K562 (cell line): Measurements from ENCODE around the gene CELA1. TPM values are rescaled to one million over a fixed set of nuclear protein-coding genes. Genes with fewer than 3 reads are reported as not detected.

Experiments used
- ARID2 ChIP-seq: fragments of 450-650 bp; IDR thresholded peaks from 2 replicates; pipeline ENCODE4 v1.6.1; 2017; ENCODE audit warnings: antibody characterized with exemption, mild to moderate bottlenecking
- CTBP1 ChIP-seq: fragments of 450-650 bp; IDR thresholded peaks from 2 replicates; pipeline ENCODE4 v1.6.1; 2016; ENCODE audit warnings: borderline replicate concordance
- ETV1 ChIP-seq: fragments of 450-650 bp; conservative IDR thresholded peaks from 2 replicates; pipeline ENCODE4 v1.6.1; 2016; ENCODE audit warnings: missing genetic modification characterization, control low read depth, low read depth, missing compliant biosample characterization
- FOXK2 ChIP-seq, 2 experiments: fragments of 450-650 bp; IDR thresholded peaks in 1 of 2; conservative IDR thresholded peaks in 1 of 2; 2 replicates each; pipeline ENCODE4 v1.6.1; 2016; ENCODE audit warnings: low read depth in 2 of 2, mild to moderate bottlenecking in 1 of 2
- FOXM1 ChIP-seq, 2 experiments: fragments of 450-650 bp in 1 of 2; sonication (generic) in 1 of 2; formaldehyde crosslinking in 1 of 2; IDR thresholded peaks; 2 replicates each; pipeline versions ENCODE4 v1.6.1 to v1.9.0; 2017 to 2022; ENCODE audit warnings: low read depth in 2 of 2, mild to moderate bottlenecking in 2 of 2, missing genetic modification reagents in 1 of 2, moderate library complexity in 1 of 2
- HBP1 ChIP-seq: fragments of 450-650 bp; formaldehyde crosslinking; IDR thresholded peaks from 2 replicates; pipeline ENCODE4 v1.4.0; 2022; ENCODE audit warnings: missing genetic modification characterization
- HMG20B ChIP-seq: fragments of 250-450 bp; sonication (Bioruptor Pico); IDR thresholded peaks from 2 replicates; pipeline ENCODE4 v1.5.0; 2021; ENCODE audit warnings: mild to moderate bottlenecking
- MAFF ChIP-seq: IDR thresholded peaks from 2 replicates; pipeline ENCODE4 v1.6.1; 2012; ENCODE audit warnings: low read length, improper control_type of control experiment
- MTA2 ChIP-seq: fragments of 450-650 bp; IDR thresholded peaks from 2 replicates; pipeline ENCODE4 v1.6.1; 2016; ENCODE audit warnings: low read depth
- NEUROD1 ChIP-seq: fragments of 150-350 bp; IDR thresholded peaks from 2 replicates; pipeline ENCODE4 v1.6.1; 2014; ENCODE audit warnings: borderline replicate concordance, low read length, low read depth; ENCODE audit not compliant: partially characterized antibody
- POLR2A ChIP-seq: fragments of 450-650 bp; conservative IDR thresholded peaks from 2 replicates; pipeline ENCODE4 v1.6.1; 2016
- POLR2AphosphoS5 ChIP-seq: IDR thresholded peaks from 2 replicates; pipeline ENCODE4 v1.6.1; 2011; ENCODE audit warnings: mild to moderate bottlenecking, low read depth, low read length, moderate library complexity; ENCODE audit not compliant: control insufficient read depth, insufficient read depth
- RBM25 ChIP-seq: fragments of 200-400 bp; formaldehyde crosslinking; IDR thresholded peaks from 2 replicates; pipeline ENCODE4 v1.6.1; 2018; ENCODE audit warnings: low read length, low read depth, moderate library complexity; ENCODE audit not compliant: severe bottlenecking
- RFX1 ChIP-seq: fragments of 450-650 bp; IDR thresholded peaks from 2 replicates; pipeline ENCODE4 v1.6.1; 2016; ENCODE audit warnings: mild to moderate bottlenecking, moderate library complexity
- RFX7 ChIP-seq: fragments of 250-450 bp; sonication (Bioruptor Pico); IDR thresholded peaks from 2 replicates; pipeline ENCODE4 v1.5.1; 2021; ENCODE audit warnings: mild to moderate bottlenecking
- TAL1 ChIP-seq: fragments of 450-650 bp; IDR thresholded peaks from 2 replicates; pipeline ENCODE4 v1.6.1; 2016; ENCODE audit warnings: mild to moderate bottlenecking
- TBL1XR1 ChIP-seq, 2 experiments: IDR thresholded peaks; 2 replicates each; pipeline ENCODE4 v1.6.1; 2012; ENCODE audit warnings: improper control_type of control experiment in 2 of 2, low read length in 2 of 2, mild to moderate bottlenecking in 1 of 2
- TCF15 ChIP-seq: fragments of 250-450 bp; sonication (Bioruptor Pico); IDR thresholded peaks from 2 replicates; pipeline ENCODE4 v1.8.0; 2022; ENCODE audit warnings: moderate library complexity, mild to moderate bottlenecking, inconsistent platforms
- ZC3H8 ChIP-seq: fragments of 450-650 bp; IDR thresholded peaks from 2 replicates; pipeline ENCODE4 v1.6.1; 2017
- ZKSCAN3 ChIP-seq: fragments of 250-450 bp; sonication (Bioruptor Pico); IDR thresholded peaks from 2 replicates; pipeline ENCODE4 v1.4.0; 2020
- ZNF197 ChIP-seq: fragments of 200-800 bp; sonication (Bioruptor generic); IDR thresholded peaks from 2 replicates; pipeline ENCODE4 v1.6.1; 2016; ENCODE audit warnings: low read depth, missing genetic modification characterization, missing compliant biosample characterization
- ZNF511 ChIP-seq: sonication (generic); formaldehyde crosslinking; IDR thresholded peaks from 2 replicates; pipeline ENCODE4 v1.8.0; 2022; ENCODE audit warnings: mild to moderate bottlenecking, missing genetic modification reagents
- polyA plus RNA-seq, 8 experiments: library from polyadenylated mRNA; depleted of rRNA in 4 of 8; stranded (reverse) in 5 of 8; unstranded in 3 of 8; fragments of >200 nt; fragmentation: Nextera tagmentation in 2 of 8; fragmentation: Illumina TruSeq in 1 of 8; extraction: Ambion mirVana in 2 of 8; extraction: Trizol in 1 of 8; gene quantifications; 2 replicates each; pipeline versions ENCODE4 v1.2.1 to v1.2.3, GENCODE V29; 2011 to 2014; ENCODE audit warnings: inconsistent platforms in 1 of 8, missing spikeins in 1 of 8
- total RNA-seq, 7 experiments: library from RNA; depleted of rRNA in 6 of 7; stranded (reverse); fragments of >200 nt in 6 of 7; fragmentation: Illumina TruSeq in 2 of 7; extraction: Trizol in 2 of 7; gene quantifications; 2 replicates each; pipeline versions ENCODE4 v1.2.1 to v1.2.3, GENCODE V29; 2011 to 2021; ENCODE audit warnings: low replicate concordance in 1 of 7
- TF ChIP-seq, protein P1 (sequence below), 2 experiments: IDR thresholded peaks; 2 replicates each; pipeline ENCODE4 v1.6.1; 2012; ENCODE audit warnings: improper control_type of control experiment in 2 of 2, low read depth in 2 of 2, low read length in 2 of 2, borderline replicate concordance in 1 of 2

CELA1 gene
- total and polyA plus RNA-seq, 9 of the 15 experiments (the other 6 are each of a cell fraction or from before 2014, with no cell fraction given), result 0.06 to 0.27 (median 0.22) TPM; not detected in 6

- TF ChIP-seq MTA2 (peak; percentile 25; the same call in 1 of the 2 replicates), POLR2A (no peak), ZNF197 (CRISPR knock-in tag) (no peak), NEUROD1 (peak; percentile 42), FOXM1 (IDR thresholded peaks at IDR 0.05; ENCODE audit: low read depth) (peak; percentile 51; the same call in 1 of the 2 replicates), FOXM1 (CRISPR knock-in tag; IDR thresholded peaks at IDR 0.05; ENCODE audit: low read depth) (no peak), CTBP1 (peak; percentile 63; the same call in 1 of the 2 replicates), ZNF511 (no peak), RFX7 (CRISPR knock-in tag) (no peak), ZKSCAN3 (no peak), HBP1 (CRISPR knock-in tag) (no peak), ARID2 (no peak), RBM25 (no peak), FOXK2 (conservative IDR thresholded peaks at IDR 0.05 in 1 of 2, IDR thresholded peaks at IDR 0.05 in 1 of 2; ENCODE audit: low read depth in 2 of 2) (no peak), TCF15 (CRISPR knock-in tag) (no peak), MAFF (peak; percentile 67; the same call in 1 of the 2 replicates), ZC3H8 (no peak), RFX1 (no peak), ETV1 (tag) (0 out of 2 replicates have a peak, but pooled peaks have one; percentile 9), TBL1XR1 (IDR thresholded peaks at IDR 0.05; ENCODE audit: low read length in 2 of 2) (0 out of 4 replicates have a peak, but pooled peaks of 1 of the 2 experiments have one; percentile 39), TAL1 (peak; percentile 59), HMG20B (no peak), POLR2AphosphoS5 (peak; percentile 53; the same call in 1 of the 2 replicates)
- TF ChIP-seq, protein P1, sequence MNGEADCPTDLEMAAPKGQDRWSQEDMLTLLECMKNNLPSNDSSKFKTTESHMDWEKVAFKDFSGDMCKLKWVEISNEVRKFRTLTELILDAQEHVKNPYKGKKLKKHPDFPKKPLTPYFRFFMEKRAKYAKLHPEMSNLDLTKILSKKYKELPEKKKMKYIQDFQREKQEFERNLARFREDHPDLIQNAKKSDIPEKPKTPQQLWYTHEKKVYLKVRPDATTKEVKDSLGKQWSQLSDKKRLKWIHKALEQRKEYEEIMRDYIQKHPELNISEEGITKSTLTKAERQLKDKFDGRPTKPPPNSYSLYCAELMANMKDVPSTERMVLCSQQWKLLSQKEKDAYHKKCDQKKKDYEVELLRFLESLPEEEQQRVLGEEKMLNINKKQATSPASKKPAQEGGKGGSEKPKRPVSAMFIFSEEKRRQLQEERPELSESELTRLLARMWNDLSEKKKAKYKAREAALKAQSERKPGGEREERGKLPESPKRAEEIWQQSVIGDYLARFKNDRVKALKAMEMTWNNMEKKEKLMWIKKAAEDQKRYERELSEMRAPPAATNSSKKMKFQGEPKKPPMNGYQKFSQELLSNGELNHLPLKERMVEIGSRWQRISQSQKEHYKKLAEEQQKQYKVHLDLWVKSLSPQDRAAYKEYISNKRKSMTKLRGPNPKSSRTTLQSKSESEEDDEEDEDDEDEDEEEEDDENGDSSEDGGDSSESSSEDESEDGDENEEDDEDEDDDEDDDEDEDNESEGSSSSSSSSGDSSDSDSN (IDR thresholded peaks at IDR 0.05; ENCODE audit: borderline replicate concordance in 1 of 2, low read depth in 2 of 2, low read length in 2 of 2), result 0 out of 4 replicates have a peak, but pooled peaks of 1 of the 2 experiments have one; percentile 38
Observed at GRCh38 chr12:51388069-51388799, 41.8 kb upstream of the CELA1 start (continued).
